Measurements from ENCODE around the gene MSTO1. TPM values are rescaled to one million over a fixed set of nuclear protein-coding genes. Genes with fewer than 3 reads are reported as not detected.
"Not testable (repeated sequence)": the region's sequence is repeated elsewhere in the genome, so short reads cannot be mapped to it uniquely, and the experiment has no call there.

Gene MSTO1
- total and polyA plus RNA-seq, 2 donors: 12.8 to 26.0 TPM

GRCh38 chr1:155642559-155643180, 32.7 kb downstream of the MSTO1 start:
- not testable (repeated sequence) for DNase-seq (ENCODE audit: low read depth in 6 of 9, low spot score in 9 of 9); H3K27me3 ChIP-seq (ENCODE audit: control insufficient read depth in 2 of 2, insufficient read depth in 1 of 2, low read length in 1 of 2); H3K4me1 ChIP-seq (ENCODE audit: control insufficient read depth in 2 of 2, insufficient read depth in 2 of 2, low read length in 2 of 2); H3K36me3 ChIP-seq (ENCODE audit: control insufficient read depth in 2 of 2, insufficient read depth in 2 of 2, low read length in 1 of 2); H3K27ac ChIP-seq (ENCODE audit: low read depth in 1 of 2, low read length in 1 of 2); H3K4me3 ChIP-seq (ENCODE audit: low read length in 2 of 2)
- 91% methylated on average over 11 of the region's 11 CpGs for WGBS
- H3K9me3 ChIP-seq (ENCODE audit: control insufficient read depth in 2 of 2, insufficient read depth in 1 of 2, low read length in 1 of 2): peaks cover 3 to 17% of the 10 kb centered on the region in 2 donors

GRCh38 chr1:155643230-155643629, 33.2 kb downstream of the MSTO1 start:
- WGBS: 94% methylated on average over 3 of the region's 3 CpGs
- Histone ChIP-seq H3K27me3 (ENCODE audit: control insufficient read depth in 2 of 2, insufficient read depth in 1 of 2, low read length in 1 of 2) (no peaks in the 10 kb centered on the region), H3K4me3 (ENCODE audit: low read length in 2 of 2) (no peak overlapping the region), H3K4me1 (ENCODE audit: control insufficient read depth in 2 of 2, insufficient read depth in 2 of 2, low read length in 2 of 2) (no peaks in the 10 kb centered on the region), H3K27ac (ENCODE audit: low read depth in 1 of 2, low read length in 1 of 2) (no peak overlapping the region), H3K36me3 (ENCODE audit: control insufficient read depth in 2 of 2, insufficient read depth in 2 of 2, low read length in 1 of 2) (no peaks in the 10 kb centered on the region), H3K9me3 (ENCODE audit: control insufficient read depth in 2 of 2, insufficient read depth in 1 of 2, low read length in 1 of 2) (peaks cover 3 to 17% of the 10 kb centered on the region in 2 donors)
- no peak for DNase-seq (ENCODE audit: low read depth in 6 of 9, low spot score in 9 of 9)

- H3K4me3 ChIP-seq (ENCODE audit: low read length in 2 of 2): no peak overlapping the region
- no peak overlapping the region for H3K27ac ChIP-seq (ENCODE audit: low read depth in 1 of 2, low read length in 1 of 2)
- no peak for DNase-seq (ENCODE audit: low read depth in 6 of 9, low spot score in 9 of 9)
- H3K9me3 ChIP-seq (ENCODE audit: control insufficient read depth in 2 of 2, insufficient read depth in 1 of 2, low read length in 1 of 2): peaks cover 3 to 17% of the 10 kb centered on the region in 2 donors
- no peaks in the 10 kb centered on the region for H3K4me1 ChIP-seq (ENCODE audit: control insufficient read depth in 2 of 2, insufficient read depth in 2 of 2, low read length in 2 of 2)
- H3K27me3 ChIP-seq (ENCODE audit: control insufficient read depth in 2 of 2, insufficient read depth in 1 of 2, low read length in 1 of 2): no peaks in the 10 kb centered on the region
- WGBS: 97% methylated on average over 4 of the region's 4 CpGs
- H3K36me3 ChIP-seq (ENCODE audit: control insufficient read depth in 2 of 2, insufficient read depth in 2 of 2, low read length in 1 of 2): no peaks in the 10 kb centered on the region
Observed at GRCh38 chr1:155645034-155645598, 35.1 kb downstream of the MSTO1 start.

GRCh38 chr1:155645648-155646047, 35.6 kb downstream of the MSTO1 start:
- no peak overlapping the region for H3K4me3 ChIP-seq (ENCODE audit: low read length in 2 of 2)

GRCh38 chr1:155646307-155646706, 36.3 kb downstream of the MSTO1 start:
- WGBS: 96% methylated on average over 2 of the region's 2 CpGs
- H3K4me1 ChIP-seq (ENCODE audit: control insufficient read depth in 2 of 2, insufficient read depth in 2 of 2, low read length in 2 of 2): no peaks in the 10 kb centered on the region
- H3K9me3 ChIP-seq (ENCODE audit: control insufficient read depth in 2 of 2, insufficient read depth in 1 of 2, low read length in 1 of 2): peaks cover 3 to 17% of the 10 kb centered on the region in 2 donors
- H3K27me3 ChIP-seq (ENCODE audit: control insufficient read depth in 2 of 2, insufficient read depth in 1 of 2, low read length in 1 of 2): no peaks in the 10 kb centered on the region
- no peak for DNase-seq (ENCODE audit: low read depth in 6 of 9, low spot score in 9 of 9)
- H3K27ac ChIP-seq (ENCODE audit: low read depth in 1 of 2, low read length in 1 of 2): no peak overlapping the region
- H3K36me3 ChIP-seq (ENCODE audit: control insufficient read depth in 2 of 2, insufficient read depth in 2 of 2, low read length in 1 of 2): no peaks in the 10 kb centered on the region
- no peak overlapping the region for H3K4me3 ChIP-seq (ENCODE audit: low read length in 2 of 2)

More at GRCh38 chr1:155645648-155646047, 35.6 kb downstream of the MSTO1 start:
- Histone ChIP-seq H3K4me1 (ENCODE audit: control insufficient read depth in 2 of 2, insufficient read depth in 2 of 2, low read length in 2 of 2) (no peaks in the 10 kb centered on the region), H3K27ac (ENCODE audit: low read depth in 1 of 2, low read length in 1 of 2) (no peak overlapping the region), H3K9me3 (ENCODE audit: control insufficient read depth in 2 of 2, insufficient read depth in 1 of 2, low read length in 1 of 2) (peaks cover 3 to 17% of the 10 kb centered on the region in 2 donors), H3K36me3 (ENCODE audit: control insufficient read depth in 2 of 2, insufficient read depth in 2 of 2, low read length in 1 of 2) (no peaks in the 10 kb centered on the region), H3K27me3 (ENCODE audit: control insufficient read depth in 2 of 2, insufficient read depth in 1 of 2, low read length in 1 of 2) (no peaks in the 10 kb centered on the region)
- DNase-seq (ENCODE audit: low read depth in 6 of 9, low spot score in 9 of 9): no peak
- 96% methylated on average over 6 of the region's 6 CpGs for WGBS

GRCh38 chr1:155648207-155649147, 38.5 kb downstream of the MSTO1 start:
- WGBS: 65% methylated on average over 11 of the region's 11 CpGs
- no peaks in the 10 kb centered on the region for H3K27me3 ChIP-seq (ENCODE audit: control insufficient read depth in 2 of 2, insufficient read depth in 1 of 2, low read length in 1 of 2)
- no peaks in the 10 kb centered on the region for H3K4me1 ChIP-seq (ENCODE audit: control insufficient read depth in 2 of 2, insufficient read depth in 2 of 2, low read length in 2 of 2)
- H3K9me3 ChIP-seq (ENCODE audit: control insufficient read depth in 2 of 2, insufficient read depth in 1 of 2, low read length in 1 of 2): no peaks in the 10 kb centered on the region
- no peaks in the 10 kb centered on the region for H3K36me3 ChIP-seq (ENCODE audit: control insufficient read depth in 2 of 2, insufficient read depth in 2 of 2, low read length in 1 of 2)
- peak in 1 of 9 donors; percentile 15 for DNase-seq (ENCODE audit: low read depth in 6 of 9, low spot score in 9 of 9)
- no peak overlapping the region for H3K4me3 ChIP-seq (ENCODE audit: low read length in 2 of 2)
- H3K27ac ChIP-seq (ENCODE audit: low read depth in 1 of 2, low read length in 1 of 2): no peak overlapping the region

GRCh38 chr1:155649676-155650075, 39.7 kb downstream of the MSTO1 start:
- DNase-seq (ENCODE audit: low read depth in 6 of 9, low spot score in 9 of 9): no peak
- Histone ChIP-seq H3K4me3 (ENCODE audit: low read length in 2 of 2) (no peak overlapping the region), H3K9me3 (ENCODE audit: control insufficient read depth in 2 of 2, insufficient read depth in 1 of 2, low read length in 1 of 2) (no peaks in the 10 kb centered on the region), H3K36me3 (ENCODE audit: control insufficient read depth in 2 of 2, insufficient read depth in 2 of 2, low read length in 1 of 2) (no peaks in the 10 kb centered on the region), H3K27ac (ENCODE audit: low read depth in 1 of 2, low read length in 1 of 2) (no peak overlapping the region), H3K4me1 (ENCODE audit: control insufficient read depth in 2 of 2, insufficient read depth in 2 of 2, low read length in 2 of 2) (no peaks in the 10 kb centered on the region), H3K27me3 (ENCODE audit: control insufficient read depth in 2 of 2, insufficient read depth in 1 of 2, low read length in 1 of 2) (no peaks in the 10 kb centered on the region)

GRCh38 chr1:155650231-155650757, 40.3 kb downstream of the MSTO1 start:
- DNase-seq (ENCODE audit: low read depth in 6 of 9, low spot score in 9 of 9): no peak
- Histone ChIP-seq H3K4me1 (ENCODE audit: control insufficient read depth in 2 of 2, insufficient read depth in 2 of 2, low read length in 2 of 2) (no peaks in the 10 kb centered on the region), H3K27ac (ENCODE audit: low read depth in 1 of 2, low read length in 1 of 2) (no peak overlapping the region)

More at GRCh38 chr1:155650231-155650757, 40.3 kb downstream of the MSTO1 start:
- Histone ChIP-seq H3K9me3 (ENCODE audit: control insufficient read depth in 2 of 2, insufficient read depth in 1 of 2, low read length in 1 of 2) (no peaks in the 10 kb centered on the region), H3K27me3 (ENCODE audit: control insufficient read depth in 2 of 2, insufficient read depth in 1 of 2, low read length in 1 of 2) (no peaks in the 10 kb centered on the region), H3K36me3 (ENCODE audit: control insufficient read depth in 2 of 2, insufficient read depth in 2 of 2, low read length in 1 of 2) (no peaks in the 10 kb centered on the region), H3K4me3 (ENCODE audit: low read length in 2 of 2) (no peak overlapping the region)
- 97% methylated on average over 7 of the region's 7 CpGs for WGBS

Measured in thymus (tissue), 11 donors.